NOMO-1 treated with DMSO at 0.1 percent for 48 hours (cell line): ENCODE measurements around the gene NUP50.

Experiments used
- DNase-seq: peaks from one replicate; lab custom pipeline; 2025; ENCODE audit not compliant: unreplicated experiment; lab: John Stamatoyannopoulos, UW

NUP50 gene

DNA sequence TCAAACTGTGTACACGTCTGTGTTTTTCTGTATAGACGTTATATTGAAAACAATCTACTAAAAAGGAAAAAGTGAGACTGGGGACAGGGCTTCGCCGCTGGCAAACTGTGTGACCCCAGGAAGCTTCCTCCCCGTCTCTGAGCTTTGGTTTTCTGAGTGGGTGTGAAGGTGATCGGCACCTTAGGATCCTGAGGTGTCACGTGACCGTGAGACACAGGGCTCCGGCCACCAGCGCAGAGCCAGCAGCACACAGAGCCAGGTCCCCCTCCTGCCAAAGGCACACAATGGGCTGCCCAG is 44.9 kb downstream of the NUP50 start:
- no peak for DNase-seq

DNA sequence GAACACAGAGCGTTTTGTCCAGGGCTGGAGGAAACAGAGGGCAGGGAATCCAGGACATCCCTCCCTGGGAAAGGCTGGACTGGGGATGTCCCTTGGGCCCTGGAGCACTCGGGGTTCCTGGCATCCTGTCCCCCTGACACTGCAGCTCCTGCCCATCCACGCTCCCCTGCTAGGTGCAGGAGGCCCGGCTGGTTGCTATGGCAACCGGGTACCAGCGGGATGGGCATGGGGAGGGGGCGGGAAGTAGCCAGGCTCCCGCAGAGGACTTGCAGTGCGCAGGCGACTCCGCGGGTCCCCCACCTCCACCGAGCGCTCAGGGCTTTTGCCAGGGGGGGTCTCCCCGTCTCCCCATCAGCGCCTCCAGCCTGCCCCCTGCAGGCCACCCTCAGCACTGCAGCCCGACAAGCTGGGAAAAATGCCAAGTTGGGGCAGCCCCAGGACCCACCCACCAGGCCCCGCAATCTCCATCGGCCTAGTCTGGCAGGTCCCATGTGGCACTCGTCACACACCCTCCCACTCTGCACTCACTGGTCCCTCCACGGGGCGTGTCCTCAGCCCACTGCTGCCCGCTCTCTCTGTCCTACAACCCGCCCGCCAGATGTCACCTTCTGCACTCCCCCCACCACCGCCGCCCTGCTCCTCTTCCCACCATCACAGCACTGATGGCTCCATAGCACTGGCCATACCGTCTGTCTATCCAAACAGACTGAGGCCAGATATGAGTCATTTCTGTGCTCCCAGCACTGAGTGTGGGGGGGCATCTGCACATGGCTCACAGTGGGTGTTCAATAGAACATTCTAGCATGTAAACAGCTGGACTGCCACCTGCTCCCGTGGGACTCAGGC is 45.5 kb downstream of the NUP50 start:
- DNase-seq, result no peak

DNA sequence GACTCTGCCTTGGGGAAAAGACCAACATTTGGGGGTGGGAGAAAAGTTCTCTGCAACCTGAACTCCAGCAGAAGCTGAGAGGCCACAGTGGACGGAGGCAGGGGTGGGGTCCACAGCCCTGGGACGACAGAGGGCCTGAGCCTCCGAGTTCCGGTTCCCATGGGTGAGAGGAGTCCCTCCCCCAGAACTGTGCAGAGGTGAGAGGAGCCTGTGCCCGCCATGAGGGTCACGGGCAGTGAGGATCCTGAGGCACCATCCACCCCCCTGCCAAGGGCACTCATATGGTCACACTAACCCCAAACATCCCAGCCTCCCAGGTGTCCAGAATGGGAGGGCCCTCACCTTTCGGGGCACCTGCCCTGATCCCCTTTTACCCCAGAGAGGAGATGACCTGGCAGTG is 46.4 kb downstream of the NUP50 start:
- no peak for DNase-seq

DNA sequence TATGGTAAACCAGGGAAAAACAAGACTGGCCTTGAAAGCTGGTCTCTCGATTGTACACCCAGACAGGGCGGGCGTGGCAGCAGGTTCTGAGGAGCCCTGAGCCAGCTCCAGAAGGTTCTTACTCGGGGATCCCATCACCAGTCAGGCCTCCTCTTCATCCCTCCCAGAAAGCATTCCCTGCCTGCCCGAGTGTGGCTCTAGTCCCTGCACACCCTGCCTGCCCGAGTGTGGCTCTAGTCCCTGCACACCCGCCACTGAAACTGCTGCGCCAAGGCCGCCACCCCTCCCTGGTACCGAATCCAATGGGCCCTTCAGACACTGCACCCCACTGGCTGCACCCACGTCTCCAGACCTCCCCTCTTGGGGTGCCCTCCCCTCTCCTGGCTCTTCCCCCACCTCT is 46.9 kb downstream of the NUP50 start:
- no peak for DNase-seq

DNA sequence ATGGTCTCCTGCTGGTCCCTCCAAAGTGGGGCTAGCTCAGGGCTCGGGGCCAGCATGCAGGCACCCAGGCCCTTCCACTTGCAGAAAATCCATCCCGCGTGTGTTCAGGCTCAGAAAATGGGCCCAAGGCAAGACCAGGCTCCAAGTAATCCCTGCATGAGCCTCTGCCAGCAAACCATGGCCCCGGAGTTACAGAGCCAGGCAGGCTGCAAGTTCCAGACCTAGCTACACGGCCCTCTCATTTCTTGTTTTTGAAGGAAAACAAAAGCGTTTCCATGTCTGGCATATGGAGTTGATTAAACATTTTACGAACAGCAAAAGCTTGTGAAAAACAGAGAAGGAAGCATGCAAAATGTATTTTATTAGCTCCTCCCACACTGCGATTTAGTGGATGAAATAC is 47.3 kb downstream of the NUP50 start:
- DNase-seq, result no peak

DNA sequence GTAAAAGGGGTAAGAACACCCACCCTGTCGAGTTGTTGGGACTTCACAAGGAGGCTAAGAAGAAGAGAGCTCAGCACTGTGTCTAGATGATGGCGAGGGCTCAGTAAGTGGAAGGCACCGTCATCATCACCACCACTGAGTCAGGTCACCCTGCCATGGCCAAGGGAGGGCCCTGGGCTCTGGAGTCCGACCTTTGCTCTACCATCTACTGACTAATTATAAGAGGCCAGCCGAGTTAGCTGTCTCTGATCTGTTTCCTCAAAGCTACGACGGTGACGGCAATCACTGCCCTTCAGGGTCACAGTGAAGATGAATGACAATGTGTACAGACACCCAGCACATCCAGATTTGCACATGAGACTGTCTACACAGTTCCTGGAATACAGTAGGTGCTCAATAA is 47.7 kb downstream of the NUP50 start:
- no peak for DNase-seq

DNA sequence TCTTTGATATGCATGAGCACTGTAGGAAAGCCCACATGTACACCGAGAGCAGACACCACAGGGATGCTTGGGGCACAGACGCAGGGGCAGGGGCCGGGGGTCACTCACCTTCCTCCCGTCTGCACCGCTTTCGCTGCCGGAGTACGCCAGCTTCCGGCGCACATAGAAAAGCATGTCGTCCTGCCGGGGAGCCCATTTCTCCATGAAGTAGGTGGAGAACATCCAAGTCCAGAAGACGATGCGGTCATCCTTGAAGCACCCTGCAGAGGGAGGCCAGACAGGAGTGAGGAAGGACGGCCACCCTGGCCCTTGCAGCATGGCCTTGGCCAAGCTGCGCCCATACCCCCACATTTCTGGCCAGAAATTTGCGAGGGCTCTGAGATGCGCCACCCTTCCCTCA is 48.1 kb downstream of the NUP50 start:
- no peak for DNase-seq

DNA sequence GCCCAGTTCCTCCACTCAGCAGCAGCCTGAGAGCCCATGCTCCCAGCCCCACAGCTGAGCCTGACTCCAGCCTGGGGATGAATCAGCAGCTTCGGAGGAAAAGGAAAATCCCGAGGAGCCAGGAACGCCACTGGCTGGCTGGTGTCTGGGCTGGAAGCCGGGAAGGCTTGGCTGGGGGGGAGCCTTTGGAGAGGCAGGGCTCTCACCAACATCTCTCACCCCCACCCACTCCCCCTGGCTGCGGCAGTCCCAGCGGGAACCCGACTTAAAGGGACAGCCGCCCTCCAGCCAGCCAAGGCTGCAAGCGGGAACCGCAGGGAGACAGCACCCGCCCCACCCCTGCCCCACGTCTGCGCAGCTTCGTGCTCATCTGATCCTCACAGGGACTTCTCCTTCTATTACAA is 48.6 kb downstream of the NUP50 start:
- DNase-seq, result no peak

DNA sequence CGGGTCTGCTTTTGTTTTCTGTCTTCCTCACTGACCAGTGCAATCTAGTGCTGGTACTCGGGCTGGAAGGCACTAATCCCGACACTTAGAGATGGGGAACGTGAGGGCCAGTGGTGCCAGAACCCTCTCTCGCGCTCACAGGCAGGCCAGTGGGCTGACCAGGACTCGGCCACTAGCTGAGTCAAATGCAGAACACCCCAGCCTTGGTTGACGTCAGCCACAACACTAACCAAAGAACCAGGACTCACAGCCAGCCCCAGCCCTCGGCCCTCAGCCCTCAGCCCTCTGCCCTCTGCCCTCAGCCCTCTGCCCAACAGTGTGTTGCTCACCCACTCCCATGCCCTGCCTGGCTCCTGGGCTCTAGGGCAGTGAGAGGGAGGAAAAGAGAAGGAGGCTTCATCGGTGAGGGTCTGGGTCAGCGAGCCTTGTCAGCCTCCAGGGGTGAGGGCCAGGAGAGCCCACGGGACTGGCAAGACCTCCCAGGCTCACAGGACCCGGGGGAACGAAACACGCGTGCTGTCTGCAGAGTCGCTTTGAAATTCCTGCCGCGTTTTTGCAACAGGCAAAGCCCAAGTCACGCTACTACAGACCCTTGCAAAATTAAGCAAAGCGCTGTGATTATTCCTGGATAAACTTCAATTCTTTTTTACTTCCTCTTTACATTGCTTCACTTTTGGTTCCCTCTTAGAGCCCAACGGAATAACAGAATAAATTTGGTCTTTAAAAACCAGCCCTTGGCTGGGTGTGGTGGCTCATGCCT is 49.4 kb downstream of the NUP50 start:
- peak; percentile 94 for DNase-seq

DNA sequence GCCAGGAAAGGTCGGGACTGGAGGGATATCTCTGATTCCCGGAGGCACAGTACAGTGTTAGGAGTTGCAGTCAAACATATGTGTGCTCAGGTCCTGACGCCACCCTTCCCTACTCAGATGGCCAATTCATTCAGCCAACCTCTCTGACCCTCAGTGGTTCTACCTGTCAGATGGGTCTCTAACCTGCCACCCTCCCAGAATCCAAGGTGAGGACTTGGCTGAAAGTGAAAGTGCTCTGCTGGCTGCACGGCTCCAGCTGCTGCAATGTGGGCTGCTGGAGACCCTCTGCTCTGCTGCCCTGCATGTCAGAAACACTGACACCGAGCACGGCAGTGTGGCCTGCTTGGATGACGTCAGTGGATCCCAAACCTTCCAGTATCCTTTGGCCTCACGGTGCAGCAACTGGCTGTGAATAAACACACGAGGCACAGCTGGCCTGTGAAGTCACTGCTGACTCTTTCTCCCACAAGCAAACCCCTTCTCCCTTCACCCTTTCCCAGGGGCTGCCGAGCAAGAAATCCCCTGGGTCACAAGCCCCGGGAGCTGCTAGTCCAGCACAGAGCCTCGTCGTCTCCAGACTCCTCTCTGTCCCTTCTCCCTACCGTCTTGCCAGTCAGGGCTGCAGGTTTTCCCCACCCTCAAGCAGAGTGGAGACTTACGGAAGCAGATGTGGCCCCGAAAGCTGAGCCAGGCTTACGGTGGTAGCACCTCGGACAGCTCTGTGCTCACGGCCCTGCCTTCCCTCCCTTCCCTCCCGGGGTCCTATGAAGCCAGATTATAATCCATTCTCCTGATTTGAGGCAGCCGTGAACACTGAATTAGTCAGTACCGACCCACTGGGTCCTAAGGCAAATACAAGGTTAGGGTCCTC is 52.6 kb downstream of the NUP50 start:
- DNase-seq, result no peak

DNA sequence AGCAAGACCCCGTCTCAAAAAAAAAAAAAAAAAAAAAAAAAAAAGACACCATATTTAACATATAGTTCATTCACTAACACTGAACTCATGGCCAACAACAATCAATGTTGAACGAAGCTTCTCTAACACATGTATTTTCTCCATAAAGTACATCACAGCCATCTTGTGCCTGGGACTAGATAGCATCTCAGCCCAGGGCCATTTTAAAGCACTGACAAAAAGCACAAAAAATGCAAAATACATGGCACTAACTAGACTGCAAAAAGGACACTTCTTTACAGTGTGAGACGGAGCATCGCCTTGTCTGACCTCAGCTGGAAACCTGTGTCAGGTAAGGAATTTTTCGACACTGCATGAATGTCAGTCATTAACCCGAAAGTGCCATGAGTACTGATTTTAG is 53.6 kb downstream of the NUP50 start:
- DNase-seq, result no peak

DNA sequence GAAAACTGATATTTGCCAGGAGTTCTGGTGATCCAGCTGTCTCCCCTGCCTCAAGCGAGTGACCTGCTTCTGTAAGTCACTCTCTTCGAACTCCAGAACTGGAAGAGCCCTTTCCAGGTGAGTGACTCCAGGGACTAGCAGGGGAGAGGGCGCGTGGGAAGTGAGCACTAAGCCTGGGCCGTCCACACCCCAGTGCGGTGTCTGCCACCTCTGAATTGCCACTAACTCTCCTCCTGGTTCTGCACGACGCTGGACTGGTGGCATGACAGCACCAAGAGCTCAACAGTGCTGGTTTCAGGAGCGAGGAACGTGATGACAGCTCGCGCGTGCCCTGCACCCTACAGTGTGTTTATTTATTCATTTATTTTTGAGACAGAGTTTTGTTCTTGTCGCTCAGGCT is 54.1 kb downstream of the NUP50 start:
- DNase-seq, result no peak

DNA sequence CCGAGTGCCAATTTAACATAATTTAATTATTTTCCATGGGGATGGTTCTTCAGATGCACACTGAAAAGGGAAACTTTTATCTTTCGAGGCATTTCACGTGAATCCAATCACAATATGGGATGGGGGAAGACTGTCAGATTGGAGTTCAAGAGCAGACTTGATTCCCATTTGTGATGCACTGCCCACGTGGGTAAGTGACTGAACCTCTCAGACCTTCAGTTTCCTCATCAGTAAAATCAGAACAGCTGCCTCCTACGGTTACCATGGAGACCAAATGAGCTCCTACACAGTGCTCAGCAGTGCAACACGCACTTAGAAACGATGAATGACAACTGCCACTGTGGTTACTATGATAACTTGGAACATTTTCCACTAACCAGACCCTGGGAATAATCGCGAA is 55.3 kb downstream of the NUP50 start:
- no peak for DNase-seq

DNA sequence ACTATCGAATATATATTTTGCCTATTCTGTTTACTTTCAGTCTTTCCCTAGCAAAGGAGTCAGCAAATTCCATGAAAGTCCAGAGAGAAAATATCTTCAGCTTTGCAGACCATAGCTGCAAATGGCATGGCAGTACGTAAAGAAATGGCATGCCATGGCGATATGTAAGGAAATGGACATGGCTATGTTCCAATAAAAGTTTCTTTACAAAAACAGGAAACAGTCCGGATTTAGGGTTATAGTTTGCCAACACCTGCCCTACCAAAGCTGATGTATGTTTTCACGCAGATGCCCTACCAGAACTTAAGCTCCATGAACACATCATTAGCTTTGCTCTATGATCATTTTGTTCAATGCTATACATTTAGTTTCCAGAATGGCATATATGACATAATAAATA is 57.5 kb downstream of the NUP50 start:
- DNase-seq, result no peak

DNA sequence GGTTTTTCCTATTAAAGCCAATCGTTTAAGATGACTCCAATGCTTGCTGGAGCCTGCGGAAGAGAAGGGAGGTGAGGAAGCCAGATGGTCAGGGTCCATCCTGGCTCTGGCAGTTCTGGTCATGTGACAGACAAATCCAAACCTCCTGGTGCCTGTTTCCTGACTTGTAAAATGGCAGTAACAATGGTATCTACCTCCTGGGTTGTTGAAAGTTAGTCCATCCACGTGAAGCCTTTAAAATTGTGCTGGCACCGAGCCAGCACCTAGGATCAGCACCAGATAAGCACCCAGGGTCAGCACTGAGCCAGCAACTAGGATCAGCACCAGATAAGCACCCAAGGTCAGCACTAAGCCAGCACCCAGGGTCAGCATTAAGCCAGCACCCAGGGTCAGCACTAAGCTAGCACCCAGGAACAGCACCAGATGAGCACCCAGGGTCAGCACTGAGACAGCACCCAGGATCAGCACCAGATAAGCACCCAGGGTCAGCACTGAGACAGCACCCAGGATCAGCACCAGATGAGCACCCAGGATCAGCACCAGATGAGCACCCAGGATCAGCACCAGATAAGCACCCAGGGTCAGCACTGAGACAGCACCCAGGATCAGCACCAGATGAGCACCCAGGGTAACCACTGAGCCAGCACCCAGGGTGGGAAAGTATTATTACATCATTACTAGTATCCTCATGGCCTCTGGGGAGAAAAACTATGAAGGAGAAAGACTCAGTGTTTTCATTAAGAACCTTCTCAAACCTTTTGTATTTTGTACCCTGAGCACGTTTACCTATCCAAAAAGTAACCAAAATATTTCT is 59.8 kb downstream of the NUP50 start:
- no peak for DNase-seq

DNA sequence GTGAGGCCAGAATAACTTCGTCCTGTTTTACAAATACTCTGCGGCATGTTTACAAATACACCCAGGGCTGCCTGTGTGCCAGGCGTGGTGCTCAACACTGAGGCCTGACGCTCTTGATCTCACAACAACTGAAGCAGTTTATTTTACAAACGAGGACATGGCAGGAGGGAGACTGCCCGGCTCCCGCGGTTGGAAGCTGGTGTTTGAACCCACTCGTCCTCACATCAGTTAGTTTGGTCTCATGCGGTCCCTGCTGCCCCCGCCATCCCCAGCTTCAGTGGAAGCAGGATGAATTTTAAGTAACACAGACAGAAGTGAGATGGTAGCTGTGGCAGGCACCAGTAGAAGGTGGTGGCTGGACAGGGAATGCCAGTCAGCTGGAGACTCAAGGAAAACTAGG is 60.6 kb downstream of the NUP50 start:
- DNase-seq, result no peak

DNA sequence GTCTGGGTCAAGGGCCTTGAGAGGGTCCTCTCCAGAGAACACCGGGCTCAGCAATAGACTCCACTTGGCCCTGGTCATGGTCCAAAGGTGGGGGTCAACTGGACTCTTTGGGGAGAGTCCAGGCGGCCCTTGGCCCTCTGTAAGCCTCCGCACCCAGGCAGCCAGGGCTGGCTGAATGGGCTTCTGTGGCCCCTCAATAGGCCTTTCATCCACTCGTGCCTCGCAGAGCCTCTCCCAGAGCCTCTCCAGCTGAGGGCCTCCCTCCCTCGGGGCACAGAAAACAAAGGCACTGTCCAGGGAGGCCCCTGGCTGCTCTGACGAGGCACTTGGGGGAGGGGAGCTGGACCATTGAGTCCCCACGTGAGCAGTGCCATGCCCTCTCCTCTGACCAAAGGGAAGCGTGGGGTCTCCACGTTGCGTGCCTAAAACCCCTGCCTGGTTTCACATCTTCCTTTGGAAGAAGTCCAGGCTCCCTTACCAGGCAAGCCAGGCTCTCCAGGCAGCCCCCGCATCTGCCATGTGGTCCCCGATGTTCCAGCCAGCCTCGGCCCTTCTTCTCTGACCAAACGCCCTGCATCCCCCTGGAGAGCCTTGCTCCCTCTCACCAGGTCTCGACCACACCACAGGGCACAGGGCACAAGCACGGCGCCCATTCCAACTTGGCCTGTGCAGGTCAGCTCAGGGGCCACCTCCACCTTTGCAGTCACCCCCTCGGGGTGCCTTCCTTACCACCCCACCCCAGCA is 61.4 kb downstream of the NUP50 start:
- no peak for DNase-seq

DNA sequence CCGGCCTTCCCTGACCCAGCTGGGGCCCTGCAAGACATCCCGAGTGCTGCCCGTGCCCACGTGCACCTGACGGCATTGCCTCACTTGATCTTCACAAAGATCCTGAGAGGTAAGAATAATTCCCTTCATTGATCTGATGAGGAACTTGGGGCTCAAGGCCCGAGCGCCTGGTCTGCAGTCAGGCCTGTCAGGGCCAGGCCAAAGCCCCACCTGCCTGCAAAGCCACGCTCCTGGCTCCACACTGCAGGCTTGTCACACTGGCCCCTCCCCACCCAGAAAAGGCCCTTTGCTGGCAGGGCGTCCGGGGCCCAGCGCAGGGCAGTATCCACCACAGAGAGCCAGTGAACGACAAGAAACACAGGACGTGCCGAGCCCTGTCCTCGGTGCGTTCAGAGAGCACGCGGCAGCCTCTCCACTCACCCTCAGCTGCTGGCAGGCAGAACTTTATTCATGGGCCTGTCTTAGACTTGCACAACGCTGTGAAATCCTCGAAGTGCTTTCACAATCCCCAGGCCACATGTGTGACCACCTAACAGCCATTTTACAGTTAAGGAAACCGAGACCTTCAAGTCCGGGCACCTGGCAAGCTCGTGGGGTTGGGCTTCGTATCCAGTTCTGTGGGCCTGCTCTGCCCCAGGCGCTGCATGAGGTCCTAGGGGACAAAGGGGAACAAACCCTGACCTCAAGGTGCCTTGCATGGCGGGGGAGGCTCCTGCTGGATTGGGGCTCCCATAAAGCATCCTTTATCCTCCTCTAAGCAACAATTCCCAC is 62.2 kb downstream of the NUP50 start:
- peak; percentile 94 for DNase-seq

DNA sequence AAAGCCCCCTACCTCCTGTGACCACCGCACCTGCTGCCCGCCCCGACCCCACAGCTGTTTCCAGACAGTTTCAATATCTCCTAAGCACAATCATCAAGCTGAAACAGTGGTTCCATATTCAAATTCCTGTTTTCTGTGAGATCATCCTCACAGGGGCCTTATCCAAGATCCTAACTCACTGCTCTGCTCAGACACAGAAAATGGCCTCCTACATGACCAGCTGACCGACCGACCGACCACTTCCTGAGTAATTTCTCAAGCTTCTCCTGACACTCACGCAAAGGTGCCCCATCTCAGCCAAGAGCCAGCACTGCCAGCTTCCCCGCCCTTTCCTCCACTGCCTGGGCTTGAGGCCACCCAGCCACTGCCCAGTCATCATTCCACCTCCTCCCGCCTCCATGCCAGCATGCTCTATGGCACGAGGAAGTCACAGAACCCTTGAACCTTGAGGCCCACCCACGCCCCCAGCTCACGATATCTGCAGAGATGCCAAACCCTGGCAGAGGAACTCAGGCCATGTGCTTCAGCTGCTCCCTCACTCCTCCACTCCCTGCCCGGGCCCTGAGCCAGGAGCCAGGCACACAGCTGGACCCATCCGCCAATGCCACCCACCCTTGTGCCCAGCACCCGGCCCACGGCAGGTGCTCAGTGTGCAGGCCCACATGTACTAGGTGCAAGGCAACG is 62.9 kb downstream of the NUP50 start:
- DNase-seq, result peak; percentile 92
